Measurements from ENCODE around the gene DAZAP1. TPM values are rescaled to one million over a fixed set of nuclear protein-coding genes. Genes with fewer than 3 reads are reported as not detected.

The DAZAP1 gene
- total RNA-seq, 2 donors from 2014 or later = 154 to 179 TPM

- Mint-ChIP-seq H3K4me3 (no peak overlapping the region), H3K36me3 (ENCODE audit: low read depth) (peaks cover 26% of the 10 kb centered on the region), H3K27me3 (ENCODE audit: insufficient read depth) (no peaks in the 10 kb centered on the region), H3K9me3 (no peaks in the 10 kb centered on the region), H3K4me1 (peaks cover 5% of the 10 kb centered on the region), H3K27ac (no peak overlapping the region)
- DNase-seq = no peak
- no peaks in the 10 kb centered on the region for H3K9me3 ChIP-seq (ENCODE audit: control insufficient read depth, low read length)
- H3K36me3 ChIP-seq (ENCODE audit: control insufficient read depth, insufficient read depth, low read length) = peaks cover 24% of the 10 kb centered on the region
- no peak overlapping the region for H3K4me3 ChIP-seq (ENCODE audit: low read length)
- H3K27ac ChIP-seq (ENCODE audit: low read depth, low read length) = peak overlapping the region; percentile 24
- H3K4me1 ChIP-seq (ENCODE audit: control insufficient read depth, insufficient read depth, low read length) = no peaks in the 10 kb centered on the region
- no peaks in the 10 kb centered on the region for H3K27me3 ChIP-seq (ENCODE audit: control insufficient read depth, insufficient read depth, low read length, poor library complexity, severe bottlenecking)
- H3K9ac ChIP-seq (ENCODE audit: extremely low read depth, low read length, poor library complexity, severe bottlenecking) = no peak overlapping the region
- 94 to 96% methylated on average over 27 to 33 of the region's 33 CpGs for WGBS, 2 experiments (ENCODE audit: insufficient coverage in 1 of 2, insufficient read length in 1 of 2)
- TF ChIP-seq CTCF (conservative IDR thresholded peaks at IDR 0.05) = no peak
Observed at GRCh38 chr19:1377965-1378785, 29.2 kb upstream of the DAZAP1 start.

GRCh38 chr19:1379126-1379905 lies 28.1 kb upstream of the DAZAP1 start:
- Mint-ChIP-seq H3K4me1 (peaks cover 6% of the 10 kb centered on the region), H3K9me3 (peaks cover 1% of the 10 kb centered on the region), H3K4me3 (no peak overlapping the region), H3K27ac (no peak overlapping the region), H3K27me3 (ENCODE audit: insufficient read depth) (no peaks in the 10 kb centered on the region), H3K36me3 (ENCODE audit: low read depth) (peaks cover 20% of the 10 kb centered on the region)
- Histone ChIP-seq H3K9ac (ENCODE audit: extremely low read depth, low read length, poor library complexity, severe bottlenecking) (no peak overlapping the region), H3K9me3 (ENCODE audit: control insufficient read depth, low read length) (no peaks in the 10 kb centered on the region), H3K36me3 (ENCODE audit: control insufficient read depth, insufficient read depth, low read length) (peaks cover 14% of the 10 kb centered on the region), H3K4me1 (ENCODE audit: control insufficient read depth, insufficient read depth, low read length) (no peaks in the 10 kb centered on the region), H3K4me3 (ENCODE audit: low read length) (no peak overlapping the region), H3K27me3 (ENCODE audit: control insufficient read depth, insufficient read depth, low read length, poor library complexity, severe bottlenecking) (no peaks in the 10 kb centered on the region), H3K27ac (ENCODE audit: low read depth, low read length) (no peak overlapping the region)
- WGBS, 2 experiments (ENCODE audit: insufficient coverage in 1 of 2, insufficient read length in 1 of 2) = 95 to 96% methylated on average over 19 to 26 of the region's 27 CpGs
- no peak for DNase-seq
- TF ChIP-seq CTCF (conservative IDR thresholded peaks at IDR 0.05) = no peak

- Mint-ChIP-seq H3K4me3 (no peak overlapping the region), H3K27me3 (ENCODE audit: insufficient read depth) (no peaks in the 10 kb centered on the region), H3K27ac (no peak overlapping the region), H3K36me3 (ENCODE audit: low read depth) (peaks cover 18% of the 10 kb centered on the region), H3K9me3 (peaks cover 1% of the 10 kb centered on the region), H3K4me1 (peaks cover 9% of the 10 kb centered on the region)
- 91 to 100% methylated on average over 4 to 12 of the region's 12 CpGs for WGBS, 2 experiments (ENCODE audit: insufficient coverage in 1 of 2, insufficient read length in 1 of 2)
- Histone ChIP-seq H3K9me3 (ENCODE audit: control insufficient read depth, low read length) (no peaks in the 10 kb centered on the region), H3K4me1 (ENCODE audit: control insufficient read depth, insufficient read depth, low read length) (no peaks in the 10 kb centered on the region), H3K27me3 (ENCODE audit: control insufficient read depth, insufficient read depth, low read length, poor library complexity, severe bottlenecking) (no peaks in the 10 kb centered on the region), H3K27ac (ENCODE audit: low read depth, low read length) (no peak overlapping the region), H3K36me3 (ENCODE audit: control insufficient read depth, insufficient read depth, low read length) (peaks cover 11% of the 10 kb centered on the region), H3K9ac (ENCODE audit: extremely low read depth, low read length, poor library complexity, severe bottlenecking) (no peak overlapping the region), H3K4me3 (ENCODE audit: low read length) (no peak overlapping the region)
- DNase-seq = no peak
- no peak for TF ChIP-seq CTCF (conservative IDR thresholded peaks at IDR 0.05)
Observed at GRCh38 chr19:1379961-1380489, 27.4 kb upstream of the DAZAP1 start.

Data from endodermal cell (in vitro differentiated cells).